SU-DHL-6 (cell line): ENCODE results near the gene IL4R.

Experiments used
- H2AFZ ChIP-seq: fragments of 200-600 bp; sonication (generic); 2 replicates; pipeline ENCODE4 v1.6.1; 2014; ENCODE audit warnings: low read depth, mild to moderate bottlenecking, moderate library complexity, mixed read lengths, antibody characterized with exemption, low read length; ENCODE audit not compliant: severe bottlenecking
- H3F3A ChIP-seq: fragments of 200-600 bp; shearing (Covaris generic); 2 replicates; pipeline ENCODE4 v1.6.0; 2016; ENCODE audit warnings: antibody characterized with exemption, mild to moderate bottlenecking; ENCODE audit not compliant: insufficient read depth
- H3K27ac ChIP-seq: fragments of 200-600 bp; sonication (generic); 2 replicates; pipeline ENCODE4 v1.5.1; 2016; ENCODE audit warnings: low read depth, mild to moderate bottlenecking, low read length, moderate library complexity, mixed read lengths
- H3K27me3 ChIP-seq: fragments of 200-600 bp; sonication (generic), shearing (Covaris generic); 2 replicates; pipeline ENCODE4 v1.6.0; 2014; ENCODE audit warnings: mild to moderate bottlenecking, low read length
- H3K36me3 ChIP-seq: fragments of 200-600 bp; sonication (generic); 2 replicates; pipeline ENCODE4 v1.6.1; 2014; ENCODE audit warnings: mild to moderate bottlenecking, low read length, mixed read lengths
- H3K4me2 ChIP-seq: fragments of 300-600, 200-600 bp; shearing (Covaris generic), sonication (generic); 2 replicates; pipeline ENCODE4 v1.6.0; 2014; ENCODE audit warnings: low read length, low read depth, mild to moderate bottlenecking; ENCODE audit not compliant: poor library complexity, severe bottlenecking
- H3K4me3 ChIP-seq: fragments of 200-600 bp; sonication (generic); 2 replicates; pipeline ENCODE4 v1.5.1; 2014; ENCODE audit warnings: antibody characterized with exemption, low read length, mild to moderate bottlenecking, mixed read lengths; ENCODE audit not compliant: insufficient read depth, poor library complexity, severe bottlenecking
- H3K79me2 ChIP-seq: fragments of 200-600 bp; sonication (generic); 2 replicates; pipeline ENCODE4 v1.6.1; 2014; ENCODE audit warnings: mild to moderate bottlenecking, low read length, moderate library complexity; ENCODE audit not compliant: insufficient read depth
- H3K9ac ChIP-seq: fragments of 200-600 bp; sonication (generic); 2 replicates; pipeline ENCODE4 v1.7.0; 2014; ENCODE audit warnings: mild to moderate bottlenecking, low read length
- H3K9me2 ChIP-seq: fragments of 200-600 bp; sonication (generic); replicated peaks from 2 replicates; pipeline ENCODE4 v1.6.1; 2014; ENCODE audit warnings: low read length; ENCODE audit not compliant: insufficient read depth
- H3K9me3 ChIP-seq: fragments of 200-600 bp; sonication (generic); 2 replicates; pipeline ENCODE4 v1.6.1; 2014; ENCODE audit warnings: low read length, mixed read lengths; ENCODE audit not compliant: insufficient read depth
- H4K20me1 ChIP-seq: fragments of 200-600 bp; sonication (generic); 2 replicates; pipeline ENCODE4 v1.6.1; 2014; ENCODE audit warnings: low read depth, mild to moderate bottlenecking, antibody characterized with exemption, low read length, moderate library complexity, mixed read lengths
- CTCF ChIP-seq: fragments of 200-600 bp; sonication (generic); IDR thresholded peaks from one replicate; pipeline ENCODE4 v1.5.1; 2017; ENCODE audit warnings: antibody characterized with exemption, mild to moderate bottlenecking, low read length, moderate library complexity; ENCODE audit not compliant: insufficient read depth, poor library complexity, severe bottlenecking
- EZH2phosphoT487 ChIP-seq: fragments of 200-600 bp; sonication (generic), shearing (Covaris generic); conservative IDR thresholded peaks from 2 replicates; pipeline ENCODE4 v1.6.1; 2018; ENCODE audit warnings: mild to moderate bottlenecking, antibody characterized with exemption, low read length, moderate library complexity, mixed read lengths

IL4R gene

DNA sequence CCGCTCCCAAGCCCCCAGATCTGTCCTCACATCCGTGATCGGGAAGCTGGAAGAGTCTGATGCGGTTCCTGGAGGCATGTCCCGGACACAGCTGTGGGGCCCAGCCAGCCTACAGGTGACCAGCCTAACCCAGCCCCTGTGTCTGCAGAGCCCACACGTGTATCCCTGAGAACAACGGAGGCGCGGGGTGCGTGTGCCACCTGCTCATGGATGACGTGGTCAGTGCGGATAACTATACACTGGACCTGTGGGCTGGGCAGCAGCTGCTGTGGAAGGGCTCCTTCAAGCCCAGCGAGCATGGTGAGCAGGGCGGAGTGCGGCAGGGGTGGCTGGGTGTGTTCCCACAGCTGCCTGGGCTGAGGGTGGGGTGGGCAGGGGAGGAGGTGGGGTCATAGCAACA lies 30.9 kb downstream of the IL4R start:
- H3K36me3 ChIP-seq = peaks cover 9% of the 10 kb centered on the region; the same call in 1 of the 2 replicates

DNA sequence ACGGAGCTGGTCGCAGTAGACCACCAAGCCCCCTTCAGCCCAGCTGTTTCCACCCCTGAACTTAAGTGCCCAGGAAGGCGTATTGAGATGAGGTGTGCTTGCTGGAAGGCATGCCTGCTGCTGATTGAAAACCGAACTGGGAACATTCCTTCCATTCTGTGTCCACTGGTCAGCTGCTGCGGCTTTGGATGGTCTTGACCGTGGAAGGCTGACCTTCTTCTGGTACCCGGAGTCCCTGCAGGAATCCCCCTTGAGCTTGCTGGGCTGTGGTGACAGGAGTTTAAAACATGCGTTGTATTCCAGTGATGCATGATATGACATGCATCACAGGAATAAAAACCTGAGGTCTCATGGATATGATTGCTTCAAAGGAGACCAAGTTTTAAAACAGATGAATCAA lies 31.4 kb downstream of the IL4R start:
- Histone ChIP-seq H3K79me2 (peaks cover 9% of the 10 kb centered on the region; the same call in 1 of the 2 replicates), H3K4me2 (no peak overlapping the region), H3K9me2 (no peaks in the 10 kb centered on the region), H3K4me3 (no peak overlapping the region), H3K27ac (no peak overlapping the region), H3K9me3 (no peaks in the 10 kb centered on the region), H3K27me3 (no peaks in the 10 kb centered on the region), H3F3A (no peaks in the 10 kb centered on the region), H4K20me1 (no peaks in the 10 kb centered on the region), H3K9ac (no peak overlapping the region), H2AFZ (no peak overlapping the region), H3K36me3 (peaks cover 8% of the 10 kb centered on the region; the same call in 1 of the 2 replicates)
- TF ChIP-seq EZH2phosphoT487 (no peak), CTCF (no peak)

More for the DNA sequence above, 30.9 kb downstream of the IL4R start:
- Histone ChIP-seq H3F3A (no peaks in the 10 kb centered on the region), H3K9ac (no peak overlapping the region), H3K79me2 (peaks cover 13% of the 10 kb centered on the region; the same call in 1 of the 2 replicates), H3K27ac (no peak overlapping the region), H2AFZ (no peak overlapping the region), H3K9me3 (no peaks in the 10 kb centered on the region), H3K4me2 (no peak overlapping the region), H3K27me3 (no peaks in the 10 kb centered on the region), H3K4me3 (no peak overlapping the region), H3K9me2 (no peaks in the 10 kb centered on the region), H4K20me1 (no peaks in the 10 kb centered on the region)
- TF ChIP-seq CTCF = no peak
- TF ChIP-seq EZH2phosphoT487 = no peak

DNA sequence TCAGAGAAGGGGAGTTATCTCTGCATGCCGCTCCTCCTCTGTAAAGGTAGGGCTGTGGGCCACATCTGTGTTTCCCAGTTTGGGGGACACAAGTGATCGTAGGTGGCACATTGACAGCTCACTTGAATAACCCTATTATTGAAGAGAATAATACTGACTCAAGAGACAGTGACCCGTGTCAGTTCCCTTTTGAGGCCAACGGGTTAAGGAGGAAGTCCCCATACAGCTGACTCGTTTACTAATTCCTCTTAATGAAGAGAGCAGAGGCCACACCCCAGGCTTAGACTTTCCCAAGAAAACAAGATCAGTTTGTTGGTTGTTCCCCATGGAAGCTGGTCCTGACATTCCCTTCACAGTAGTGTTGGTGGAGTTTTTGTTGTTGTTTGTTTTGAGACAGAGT lies 33.0 kb downstream of the IL4R start:
- Histone ChIP-seq H3K27me3 (no peaks in the 10 kb centered on the region), H4K20me1 (no peaks in the 10 kb centered on the region), H3K27ac (no peak overlapping the region), H3K36me3 (peaks cover 5% of the 10 kb centered on the region), H3K4me3 (no peak overlapping the region), H2AFZ (no peak overlapping the region), H3F3A (no peaks in the 10 kb centered on the region), H3K9ac (no peak overlapping the region), H3K79me2 (no peaks in the 10 kb centered on the region), H3K9me2 (no peaks in the 10 kb centered on the region), H3K4me2 (no peak overlapping the region), H3K9me3 (no peaks in the 10 kb centered on the region)
- no peak for TF ChIP-seq CTCF
- TF ChIP-seq EZH2phosphoT487 = no peak
